Brain microvascular endothelial cell (primary cell): ENCODE measurements around the gene SUPT3H.

Experiments
- DNase-seq: peaks from one replicate; pipeline ENCODE4 v3.0.0-alpha.2; 2020
- H3K27ac ChIP-seq: fragments of 250-450 bp; sonication (Bioruptor Pico); 2 replicates; pipeline ENCODE4 v1.5.1; 2020; ENCODE audit warnings: mild to moderate bottlenecking, moderate library complexity
- H3K27me3 ChIP-seq: fragments of 250-450 bp; sonication (Bioruptor Pico); replicated peaks from 2 replicates; pipeline ENCODE4 v1.5.1; 2020; ENCODE audit warnings: mild to moderate bottlenecking
- H3K36me3 ChIP-seq: fragments of 250-450 bp; sonication (Bioruptor Pico); replicated peaks from 2 replicates; pipeline ENCODE4 v1.5.1; 2020; ENCODE audit warnings: mild to moderate bottlenecking
- H3K4me3 ChIP-seq: 2 replicates; pipeline ENCODE4 v1.5.1; 2011; ENCODE audit warnings: low read depth, mild to moderate bottlenecking, control low read depth, low read length, moderate library complexity
- CTCF ChIP-seq: IDR thresholded peaks from 2 replicates; pipeline ENCODE4 v1.5.1; 2011; ENCODE audit warnings: low read depth, mild to moderate bottlenecking, moderate library complexity, low read length, control low read depth, inconsistent platforms; ENCODE audit errors: missing control alignments
- in situ Hi-C: cut with HindIII; loops from 2 replicates; pipeline ENCODE4 v1.10.0; 2017; ENCODE audit warnings: low sequenced_read_pairs, low pct_ligation_motif_present

Gene SUPT3H

DNA sequence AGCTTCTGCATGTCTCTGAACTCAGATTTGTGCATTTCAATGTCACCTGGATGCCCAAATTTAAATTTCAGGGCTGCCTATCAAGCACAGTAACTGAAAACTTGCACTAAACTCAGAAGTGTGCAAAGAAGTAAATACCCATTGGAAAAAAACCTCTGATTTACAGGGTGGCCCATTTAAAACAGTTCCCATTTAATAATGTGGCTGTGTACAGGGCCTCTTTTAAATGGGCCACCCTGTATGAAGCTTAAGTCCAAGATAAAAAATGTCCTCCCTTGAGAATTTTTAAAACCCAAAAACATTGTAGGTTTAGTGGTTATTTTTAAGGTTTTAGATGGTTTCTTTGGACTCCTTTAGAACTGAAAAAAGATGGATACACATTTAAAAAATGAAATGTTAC, 251.7 kb downstream of the SUPT3H start:
- H3K36me3 ChIP-seq: no peaks in the 10 kb centered on the region
- DNase-seq: no peak
- no peak overlapping the region for H3K4me3 ChIP-seq
- no peak overlapping the region for H3K27ac ChIP-seq
- in situ Hi-C loops: no loop called here
- no peaks in the 10 kb centered on the region for H3K27me3 ChIP-seq
- no peak for TF ChIP-seq CTCF

DNA sequence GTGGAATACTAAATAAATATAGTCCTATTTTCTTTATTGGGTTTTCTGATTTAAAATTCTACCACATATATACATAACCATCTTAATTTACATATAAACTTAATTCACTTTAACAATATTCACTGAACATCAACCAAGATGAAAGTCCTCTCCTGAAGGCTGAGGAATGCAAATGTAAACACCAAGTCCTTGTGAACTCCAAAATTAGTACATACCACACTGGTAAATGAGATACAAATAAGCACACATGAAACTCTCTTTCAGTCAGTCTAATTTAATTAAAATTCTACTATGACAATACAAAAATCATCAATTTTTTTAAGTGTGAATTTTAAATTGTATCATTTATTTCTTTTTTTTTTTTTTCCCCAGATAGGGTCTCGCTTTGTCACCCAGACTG, 254.7 kb downstream of the SUPT3H start:
- no peak overlapping the region for H3K4me3 ChIP-seq
- in situ Hi-C loops: no loop called here
- DNase-seq: no peak
- no peaks in the 10 kb centered on the region for H3K36me3 ChIP-seq
- TF ChIP-seq CTCF: no peak
- H3K27me3 ChIP-seq: no peaks in the 10 kb centered on the region
- no peak overlapping the region for H3K27ac ChIP-seq

GRCh38 chr6:45118754-45119153, 259.0 kb downstream of the SUPT3H start:
- in situ Hi-C loops: no loop called here

DNA sequence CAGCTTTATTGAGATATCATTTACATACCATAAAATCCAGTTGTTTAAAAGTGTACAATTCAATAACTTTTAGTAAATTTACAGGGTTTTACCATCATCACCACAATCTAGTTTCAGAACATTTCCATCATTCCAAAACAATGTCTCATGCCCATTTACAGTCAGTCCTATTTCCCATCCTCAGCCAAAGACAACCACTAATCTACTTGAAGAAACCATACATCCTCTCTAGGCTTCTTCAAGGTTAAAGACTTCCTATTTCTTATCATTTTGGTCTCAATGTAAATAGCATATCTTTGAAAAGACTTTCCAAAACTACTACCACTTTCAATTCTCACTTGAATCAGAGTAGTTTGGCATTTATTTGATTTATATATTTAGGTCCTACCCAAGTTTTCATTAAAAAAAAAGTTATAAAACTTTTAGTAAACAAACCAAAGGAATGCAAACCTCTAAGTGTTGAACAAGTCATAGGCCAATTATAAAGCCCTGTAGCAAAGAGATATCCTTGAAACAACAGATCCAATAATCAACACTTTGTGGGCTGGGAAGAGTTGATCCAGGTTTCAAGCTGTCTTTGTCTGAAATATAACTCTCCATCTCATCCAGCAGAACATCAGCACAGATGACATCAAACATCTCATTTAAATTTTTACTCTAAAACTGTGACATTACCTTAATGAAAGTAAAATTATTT, 260.9 kb downstream of the SUPT3H start:
- DNase-seq: peak; percentile 60
- Histone ChIP-seq H3K27ac (peak overlapping the region; percentile 57), H3K27me3 (no peaks in the 10 kb centered on the region), H3K36me3 (no peaks in the 10 kb centered on the region), H3K4me3 (no peak overlapping the region)
- no peak for TF ChIP-seq CTCF
- in situ Hi-C loops: no loop called here

More at GRCh38 chr6:45118754-45119153, 259.0 kb downstream of the SUPT3H start:
- no peak for DNase-seq
- H3K4me3 ChIP-seq: no peak overlapping the region
- no peaks in the 10 kb centered on the region for H3K36me3 ChIP-seq
- TF ChIP-seq CTCF: no peak
- H3K27me3 ChIP-seq: no peaks in the 10 kb centered on the region
- H3K27ac ChIP-seq: no peak overlapping the region

DNA sequence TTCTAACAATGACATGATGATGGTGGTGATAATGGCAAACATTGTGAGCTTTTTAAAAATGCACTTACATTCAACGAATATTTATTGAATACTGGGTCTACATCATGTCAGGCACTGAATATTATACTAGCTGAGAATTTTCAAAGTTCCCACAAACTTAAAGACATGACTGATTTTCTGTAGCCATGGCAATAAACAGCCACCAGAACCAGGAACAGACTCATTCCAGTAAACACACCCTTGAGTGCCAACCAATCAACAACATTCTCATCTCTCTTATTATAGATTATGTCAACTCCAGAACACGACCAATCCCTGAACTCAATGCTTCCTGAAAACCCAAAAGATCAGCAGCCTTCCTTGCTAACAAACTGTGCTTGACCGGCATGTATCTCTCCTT, 262.0 kb downstream of the SUPT3H start:
- H3K36me3 ChIP-seq: no peaks in the 10 kb centered on the region
- TF ChIP-seq CTCF: no peak
- H3K4me3 ChIP-seq: no peak overlapping the region
- DNase-seq: peak; percentile 70
- no peaks in the 10 kb centered on the region for H3K27me3 ChIP-seq
- in situ Hi-C loops: no loop called here
- H3K27ac ChIP-seq: peak overlapping the region; percentile 57

- in situ Hi-C loops: no loop called here
- DNase-seq: no peak
- no peak overlapping the region for H3K27ac ChIP-seq
- no peak overlapping the region for H3K4me3 ChIP-seq
- no peaks in the 10 kb centered on the region for H3K36me3 ChIP-seq
- H3K27me3 ChIP-seq: no peaks in the 10 kb centered on the region
- no peak for TF ChIP-seq CTCF
Measured at GRCh38 chr6:45112711-45113110, 265.0 kb downstream of the SUPT3H start.
